ENCODE results near the gene HADH.
A peak's percentile ranks its signal among the peaks of the same experiment; 100 is the strongest.
"Not testable (repeated sequence)": the region's sequence is repeated elsewhere in the genome, so short reads cannot be mapped to it uniquely, and the experiment has no call there.

HADH gene

DNA sequence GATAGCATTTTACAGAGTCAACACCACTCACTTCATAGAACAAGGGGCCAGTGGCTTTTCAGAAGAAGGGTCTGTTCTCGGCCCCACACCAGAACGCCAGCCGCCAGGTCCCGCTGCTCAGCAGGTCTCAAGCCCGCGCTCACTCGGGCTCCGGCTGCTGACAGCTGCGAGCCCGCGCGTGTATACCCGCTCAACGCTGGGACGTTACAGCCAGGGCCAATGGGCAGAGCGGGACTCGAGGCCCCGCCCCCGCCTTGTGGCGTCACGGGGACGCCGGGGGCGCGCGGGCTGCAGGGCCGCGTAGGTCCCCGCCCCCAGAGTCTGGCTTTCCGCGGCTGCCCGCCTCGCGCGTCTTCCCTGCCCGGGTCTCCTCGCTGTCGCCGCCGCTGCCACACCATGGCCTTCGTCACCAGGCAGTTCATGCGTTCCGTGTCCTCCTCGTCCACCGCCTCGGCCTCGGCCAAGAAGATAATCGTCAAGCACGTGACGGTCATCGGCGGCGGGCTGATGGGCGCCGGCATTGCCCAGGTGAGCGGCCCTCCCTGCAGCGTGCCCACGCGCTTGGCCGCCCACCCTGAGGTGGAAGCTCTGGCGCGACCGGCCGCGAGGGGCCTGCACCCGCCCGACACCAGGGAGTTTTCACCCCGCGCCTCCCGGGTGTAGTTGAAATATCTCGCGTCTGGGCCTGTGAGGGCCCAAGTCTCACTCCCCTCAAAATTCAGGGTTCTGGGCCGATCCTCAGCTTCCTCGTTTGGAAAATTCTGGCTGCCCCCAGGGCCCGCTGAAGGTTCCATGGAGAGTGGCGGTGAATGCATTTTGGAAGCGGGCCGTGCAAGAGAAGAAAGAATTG is at the start of gene HADH:
TSS of gene HADH (plus strand) at position 353 of the 850 bp plus-strand sequence. CDS start at position 397, 44 bp downstream.
- DNase-seq (ENCODE audit: low spot score): peak; percentile 93

DNA sequence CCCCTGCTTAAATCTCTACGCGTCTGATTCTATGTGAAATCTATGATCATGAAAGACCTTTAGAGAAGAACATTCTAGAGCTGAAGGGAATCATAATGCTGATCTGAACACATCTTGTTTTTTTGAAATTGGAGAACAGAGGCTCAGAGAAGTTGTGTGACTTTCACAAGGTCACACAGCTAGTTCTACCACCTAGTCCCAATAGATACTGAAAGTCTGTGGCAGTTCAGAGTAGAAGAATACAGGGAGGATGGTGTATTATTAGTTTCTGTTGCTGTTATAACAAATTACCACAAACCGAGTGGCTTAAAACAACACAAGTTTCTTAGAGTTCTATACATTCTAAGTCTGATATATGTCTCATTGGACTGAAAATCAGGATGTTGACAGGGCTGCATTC is 43.9 kb upstream of the HADH start:
- DNase-seq (ENCODE audit: low spot score): no peak

DNA sequence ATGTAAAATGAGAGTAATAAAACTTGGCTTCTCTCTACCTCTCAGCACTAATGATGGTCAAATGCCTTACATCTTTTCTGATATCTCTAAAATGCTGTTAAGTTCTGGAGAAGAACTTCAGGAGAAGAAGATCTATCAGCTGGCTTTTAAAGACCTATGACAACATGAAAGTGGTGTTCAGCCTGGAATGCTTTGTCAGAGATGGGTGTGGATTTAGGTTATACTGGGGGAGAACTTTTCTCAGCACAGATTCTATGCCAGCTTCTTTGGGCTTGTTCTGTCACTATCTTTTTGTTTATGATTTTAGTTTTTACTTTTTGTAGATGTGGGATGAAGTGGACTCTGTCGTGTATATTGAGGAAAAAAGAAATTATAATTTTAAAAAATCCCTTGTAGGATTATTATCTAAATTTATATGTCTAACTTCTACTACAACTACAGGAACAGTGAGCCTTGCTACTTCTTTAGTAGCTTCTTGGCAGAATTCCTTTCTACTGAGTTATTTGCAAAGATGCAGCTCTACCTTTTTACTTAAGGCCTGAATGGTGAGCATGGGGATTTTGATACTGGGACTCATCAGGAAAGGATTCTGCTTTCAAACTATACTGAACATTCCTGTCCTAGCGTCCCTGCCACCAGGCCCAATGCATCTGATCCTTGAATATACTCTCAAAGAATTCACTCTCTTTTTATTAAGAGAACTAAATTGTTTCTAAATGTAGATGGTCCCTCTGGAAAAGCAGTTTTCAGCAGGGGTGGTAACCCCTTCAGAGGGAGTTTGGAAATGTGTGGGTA is 38.7 kb upstream of the HADH start:
- DNase-seq (ENCODE audit: low spot score): no peak

DNA sequence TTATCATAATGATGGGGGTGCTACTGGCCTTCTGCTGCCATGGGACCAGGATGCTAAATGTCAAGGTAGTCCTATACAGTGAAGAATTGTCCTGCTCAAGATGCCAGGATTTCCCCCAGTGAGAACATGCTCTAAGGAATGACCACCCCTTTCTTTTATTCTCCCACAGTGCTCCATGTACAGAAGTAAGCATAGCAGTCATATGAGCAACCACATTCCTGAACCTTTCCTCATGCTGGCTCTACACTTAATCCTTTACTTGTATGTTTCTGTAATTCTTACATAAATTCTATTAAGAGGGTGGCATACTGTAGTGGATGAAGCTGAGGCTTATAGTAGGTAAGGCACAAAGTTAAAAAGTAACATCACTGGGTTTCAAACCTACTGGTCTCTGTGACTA is 38.1 kb upstream of the HADH start:
- DNase-seq (ENCODE audit: low spot score): no peak

DNA sequence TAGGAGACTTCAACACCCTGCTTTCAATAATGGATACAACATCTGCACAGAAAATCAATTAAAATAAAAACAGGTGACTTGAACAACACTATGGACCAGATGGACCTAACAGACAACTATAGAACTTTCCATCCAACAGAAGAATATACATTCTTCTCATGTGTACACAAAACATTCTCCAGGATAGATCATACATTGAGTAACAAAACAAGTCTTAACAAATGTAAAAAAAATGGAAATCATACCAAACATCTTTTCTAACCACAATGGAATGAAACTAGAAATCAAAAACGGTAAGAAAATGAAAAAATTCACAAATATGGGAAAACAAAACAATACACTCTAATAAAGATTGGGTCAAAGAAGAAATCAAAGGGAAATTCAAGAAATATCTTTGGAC is 33.7 kb upstream of the HADH start:
- no peak for DNase-seq (ENCODE audit: low spot score)

DNA sequence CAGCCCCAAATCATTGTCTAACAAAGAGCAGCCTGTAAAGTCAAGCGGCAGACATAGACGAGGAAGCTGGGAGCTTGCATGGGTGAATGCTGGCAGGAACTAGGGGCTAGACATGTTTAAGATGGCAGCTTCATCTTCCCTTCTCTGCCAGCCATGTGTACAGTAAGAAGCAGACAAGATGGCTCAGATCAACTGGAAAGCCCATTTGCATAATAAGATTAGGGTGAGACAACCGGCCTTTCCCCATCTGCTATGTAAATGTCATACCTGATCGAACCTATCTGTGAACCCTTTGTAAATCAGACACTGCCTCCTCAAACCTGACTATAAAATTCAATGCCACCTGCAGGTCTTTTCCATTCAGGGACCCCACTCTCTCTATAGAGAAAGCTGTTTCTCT is 22.8 kb upstream of the HADH start:
- no peak for DNase-seq (ENCODE audit: low spot score)

DNA sequence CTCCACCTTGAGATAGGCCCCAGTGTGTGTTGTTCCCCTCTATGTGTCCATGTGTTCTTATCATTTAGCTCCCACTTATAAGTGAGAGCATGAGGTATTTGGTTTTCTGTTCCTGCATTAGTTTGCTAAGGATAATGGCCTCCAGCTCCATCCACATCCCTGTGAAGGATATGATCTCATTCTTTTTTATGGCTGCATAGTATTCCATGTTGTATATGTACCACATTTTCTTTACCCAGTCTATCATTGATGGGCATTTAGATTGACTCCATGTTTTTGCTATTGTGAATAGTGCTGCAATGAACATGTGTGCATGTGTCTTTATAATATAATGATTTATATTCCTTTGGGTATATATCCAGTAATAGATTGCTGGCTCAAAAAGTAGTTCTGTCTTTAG is 22.2 kb upstream of the HADH start:
- not testable (repeated sequence) for DNase-seq (ENCODE audit: low spot score)

DNA sequence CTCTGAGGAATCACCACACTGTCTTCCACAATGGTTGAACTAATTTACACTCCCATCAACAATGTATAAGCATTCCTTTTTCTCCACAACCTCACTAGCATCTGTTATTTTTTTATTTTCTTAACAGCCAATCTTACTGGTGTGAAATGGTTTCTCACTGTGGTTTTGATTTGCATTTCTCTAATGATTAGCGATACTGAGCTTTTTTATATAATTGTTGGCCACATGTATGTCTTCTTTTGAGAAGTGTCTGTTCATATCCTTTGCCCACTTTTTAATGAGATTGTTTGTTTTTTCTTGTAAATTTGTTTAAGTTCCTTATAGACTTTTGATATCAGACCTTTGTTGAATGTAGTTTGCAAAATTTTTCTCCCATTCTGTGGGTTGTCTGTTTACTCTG is 21.8 kb upstream of the HADH start:
- not testable (repeated sequence) for DNase-seq (ENCODE audit: low spot score)

DNA sequence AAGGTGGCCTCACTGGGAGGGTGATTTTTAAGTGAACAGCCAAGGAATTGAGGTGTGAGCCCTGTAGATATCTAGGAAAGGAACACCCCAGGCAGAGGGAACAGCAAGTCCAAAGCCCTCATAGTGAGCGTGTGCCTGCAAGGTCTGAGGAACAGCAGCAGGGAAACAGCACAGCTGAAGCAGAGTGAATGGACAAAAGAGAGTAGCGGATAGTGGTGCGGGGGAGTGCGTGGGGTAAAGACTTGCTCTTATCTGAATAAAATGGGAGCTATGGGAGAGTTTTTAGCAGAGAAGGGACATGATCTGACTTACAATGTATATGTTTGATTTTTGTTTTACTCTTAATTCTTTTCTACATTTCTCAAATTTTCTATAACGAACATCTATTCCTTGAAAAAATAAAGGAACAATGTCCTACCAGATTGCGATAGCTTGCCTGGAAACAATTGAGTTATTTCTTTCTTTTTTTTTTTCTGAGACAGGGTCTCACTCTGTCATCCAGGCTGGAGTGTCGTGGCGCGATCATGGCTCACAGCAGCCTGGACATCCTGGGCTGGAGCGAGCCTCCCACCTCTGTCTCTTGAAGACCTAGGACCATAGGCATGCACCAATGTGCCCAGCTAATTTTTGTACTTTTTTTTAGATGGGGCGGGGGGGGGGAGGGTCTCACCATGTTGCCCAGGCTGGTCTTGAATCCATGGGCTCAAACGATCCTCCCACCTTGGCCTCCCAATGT is 19.5 kb upstream of the HADH start:
- no peak for DNase-seq (ENCODE audit: low spot score)

DNA sequence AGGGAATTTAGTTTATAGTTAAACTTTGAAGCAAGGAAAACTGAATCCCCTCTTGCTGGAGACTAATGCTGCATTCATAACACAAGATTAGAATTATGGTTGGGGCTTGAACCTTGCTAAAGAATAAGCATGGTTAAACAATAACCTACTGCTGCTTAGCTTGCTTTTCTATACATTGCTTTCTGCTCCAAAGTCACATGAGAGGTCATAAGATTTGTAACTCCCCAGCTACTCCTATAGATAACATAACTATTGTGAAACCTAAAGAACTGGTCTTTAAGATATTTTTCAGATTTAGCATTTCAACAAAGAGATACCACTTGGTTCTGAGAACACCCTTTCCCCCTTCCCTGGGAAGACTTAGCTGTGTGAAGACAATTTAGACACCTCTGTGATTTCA is 17.1 kb upstream of the HADH start:
- DNase-seq (ENCODE audit: low spot score): no peak

DNA sequence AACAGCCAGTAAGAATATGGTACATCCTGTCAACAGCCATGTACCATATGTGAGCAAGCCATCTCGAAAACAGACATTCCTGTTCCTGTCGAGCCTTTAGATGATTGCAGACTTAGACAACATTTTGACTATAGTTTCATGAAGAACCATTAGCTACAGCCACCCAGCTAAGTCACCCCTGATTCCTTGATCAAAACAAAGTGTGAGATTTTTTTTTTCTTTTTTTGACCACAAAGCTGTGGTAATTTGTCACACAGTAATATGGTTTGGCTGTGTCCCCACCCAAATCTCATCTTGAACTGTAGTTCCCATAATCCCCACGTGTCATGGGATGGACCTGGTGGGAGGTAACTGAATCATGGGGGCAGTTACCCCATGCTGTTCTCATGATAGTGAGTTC is 15.2 kb upstream of the HADH start:
- DNase-seq (ENCODE audit: low spot score): no peak

DNA sequence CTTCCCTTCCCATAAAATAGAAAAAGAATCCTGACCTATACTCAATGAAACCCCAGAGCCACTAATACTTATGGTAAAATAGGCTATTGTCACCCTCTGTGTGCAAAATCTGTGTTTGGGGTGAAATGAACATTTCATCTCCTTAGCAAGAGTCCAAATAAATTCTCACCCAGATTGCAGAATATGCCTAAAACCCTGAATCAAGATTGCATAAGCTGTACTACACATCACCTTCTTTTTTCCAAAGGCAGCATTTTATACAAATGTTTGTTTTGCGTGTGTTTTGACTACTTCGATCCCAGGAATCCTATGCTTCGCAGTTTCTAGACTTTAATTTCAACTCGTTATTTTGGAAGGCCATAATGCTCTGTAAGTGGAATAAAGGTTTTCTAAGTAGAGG is 12.2 kb upstream of the HADH start:
- DNase-seq (ENCODE audit: low spot score): no peak

DNA sequence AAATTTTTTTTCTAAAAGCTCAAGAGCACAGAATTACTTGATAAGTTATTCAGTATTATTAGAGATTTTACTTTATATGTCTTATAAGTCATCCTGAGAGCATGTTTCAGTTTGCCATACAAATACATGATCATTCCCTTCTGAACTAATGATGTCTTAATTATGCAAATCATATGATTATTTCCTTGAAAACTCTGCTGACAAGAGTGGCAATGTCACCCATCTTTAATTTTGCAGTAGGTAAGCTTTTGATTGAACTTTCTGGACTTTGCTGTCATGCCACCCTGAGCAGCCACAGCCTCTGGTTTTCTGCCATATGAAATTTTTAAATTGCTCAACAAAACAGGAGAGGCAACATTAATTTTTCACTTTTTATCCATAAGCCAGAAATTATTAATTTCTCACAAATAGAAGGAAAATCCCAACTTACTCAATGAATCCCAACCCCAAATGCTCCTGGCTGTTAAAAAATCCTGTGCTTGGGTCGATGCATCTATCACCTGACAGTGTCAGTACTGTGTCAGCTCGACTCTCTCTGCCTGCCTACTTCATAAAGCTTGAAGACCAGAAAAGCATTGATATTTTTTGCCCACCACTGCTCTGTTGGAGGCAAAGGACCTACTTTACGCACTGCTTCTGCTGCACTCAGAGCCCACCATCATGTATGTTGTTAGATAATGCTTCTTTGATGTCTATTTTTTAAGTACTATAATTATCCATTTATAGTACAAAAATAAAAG is 11.6 kb upstream of the HADH start:
- DNase-seq (ENCODE audit: low spot score): no peak

DNA sequence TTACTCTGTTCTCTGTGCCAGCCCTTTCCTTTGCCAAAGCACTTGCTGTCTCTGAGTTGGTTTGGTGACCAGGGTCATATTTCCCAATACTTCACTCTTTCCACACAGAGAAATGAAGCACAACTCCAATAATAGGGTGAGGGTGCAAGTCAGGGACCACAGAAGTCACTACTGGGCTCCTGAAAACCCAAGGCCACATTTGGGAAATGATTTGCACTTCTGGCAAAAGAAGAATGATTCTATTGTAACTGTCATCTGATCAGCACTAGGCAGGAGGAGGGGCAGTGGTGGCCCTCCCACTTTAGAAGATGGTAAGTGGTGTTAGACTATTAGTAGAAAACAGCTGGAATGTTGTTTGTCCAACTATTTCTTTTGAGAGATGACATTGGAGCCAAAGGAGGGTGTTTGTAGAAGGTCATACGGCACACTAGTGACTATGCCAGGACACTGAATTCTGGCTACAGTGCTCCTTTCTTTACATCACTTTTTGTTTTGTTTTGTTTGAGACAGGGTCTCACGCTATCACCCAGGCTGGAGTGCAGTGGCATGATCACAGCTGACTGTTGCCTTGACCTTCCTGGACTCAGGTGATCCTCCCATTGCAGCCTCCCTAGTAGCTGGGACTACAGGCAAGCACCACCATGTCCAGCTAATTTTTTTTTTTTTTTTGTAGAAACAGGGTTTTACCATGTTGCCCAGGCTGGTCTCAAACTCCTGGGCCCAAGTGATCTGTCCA is 10.8 kb upstream of the HADH start:
- DNase-seq (ENCODE audit: low spot score): no peak

DNA sequence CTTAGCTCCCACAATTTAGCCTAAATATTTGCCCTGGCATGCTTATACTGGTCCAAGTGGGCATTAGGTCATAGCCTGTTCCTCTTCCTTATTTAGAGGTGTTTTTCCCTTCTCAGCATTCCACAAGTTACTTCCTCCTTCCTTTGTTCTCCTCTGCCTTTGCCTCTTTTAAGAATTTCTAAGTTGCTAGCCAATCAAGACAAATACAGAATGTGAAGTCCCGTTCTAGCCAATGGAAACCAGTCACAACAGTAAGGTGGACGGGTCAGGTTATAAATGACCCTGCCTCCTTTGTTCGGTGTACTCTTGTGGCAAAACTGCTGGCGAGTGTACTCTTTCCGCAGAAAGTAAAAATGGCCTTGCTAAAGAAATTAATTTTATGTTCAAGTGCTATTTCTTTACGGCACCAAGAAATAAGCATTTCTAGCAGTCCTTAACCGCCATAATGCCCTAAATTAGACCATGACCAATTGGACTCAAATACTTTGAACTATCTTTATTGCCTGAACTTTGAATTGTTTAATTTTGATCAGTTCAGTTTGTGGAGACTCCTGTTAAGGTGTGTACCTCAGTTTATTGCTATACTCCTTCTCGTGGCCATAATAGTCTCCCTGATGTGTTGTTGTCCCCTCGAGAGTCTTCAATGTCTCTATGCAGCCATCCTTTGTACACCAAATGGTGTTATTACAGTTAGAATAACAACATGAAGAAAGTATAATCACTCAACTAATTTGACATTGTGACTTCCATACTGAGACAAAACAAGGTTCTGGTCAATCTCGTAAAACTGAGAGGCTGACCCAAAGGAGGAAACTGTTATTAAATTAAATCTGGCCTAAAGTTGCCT is 1.6 kb upstream of the HADH start:
- DNase-seq (ENCODE audit: low spot score): no peak

DNA sequence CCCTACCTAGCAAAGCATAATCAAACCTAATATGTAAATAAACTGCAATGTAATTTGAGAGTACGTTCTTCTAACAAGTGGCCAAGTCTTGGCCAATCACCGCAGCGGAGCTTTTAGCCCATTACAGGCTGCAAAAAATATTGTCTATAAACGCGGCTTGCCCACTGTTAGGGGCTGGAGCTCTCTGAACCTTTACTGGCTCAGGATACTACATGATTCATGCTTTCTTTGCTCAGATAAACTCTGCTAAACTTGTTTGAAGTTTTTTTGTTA is 990 bp upstream of the HADH start:
- DNase-seq (ENCODE audit: low spot score): no peak

DNA sequence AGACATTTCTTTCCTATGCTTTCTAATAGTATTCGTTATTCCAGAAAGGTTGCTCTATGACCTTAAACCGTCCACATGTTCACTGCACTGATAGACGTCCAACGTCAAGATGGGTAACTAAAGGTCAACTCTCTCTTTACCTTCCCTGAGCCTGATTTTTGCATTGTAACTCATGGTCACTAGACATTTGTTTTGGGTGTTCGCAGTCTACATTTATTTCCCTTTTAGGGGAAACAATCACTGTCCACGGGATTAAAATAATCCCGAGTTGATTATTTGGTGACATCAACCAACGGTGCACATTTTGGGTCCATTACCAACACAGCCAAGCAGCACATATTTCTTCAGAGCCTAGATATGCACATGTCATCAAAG is 540 bp upstream of the HADH start:
- no peak for DNase-seq (ENCODE audit: low spot score)

DNA sequence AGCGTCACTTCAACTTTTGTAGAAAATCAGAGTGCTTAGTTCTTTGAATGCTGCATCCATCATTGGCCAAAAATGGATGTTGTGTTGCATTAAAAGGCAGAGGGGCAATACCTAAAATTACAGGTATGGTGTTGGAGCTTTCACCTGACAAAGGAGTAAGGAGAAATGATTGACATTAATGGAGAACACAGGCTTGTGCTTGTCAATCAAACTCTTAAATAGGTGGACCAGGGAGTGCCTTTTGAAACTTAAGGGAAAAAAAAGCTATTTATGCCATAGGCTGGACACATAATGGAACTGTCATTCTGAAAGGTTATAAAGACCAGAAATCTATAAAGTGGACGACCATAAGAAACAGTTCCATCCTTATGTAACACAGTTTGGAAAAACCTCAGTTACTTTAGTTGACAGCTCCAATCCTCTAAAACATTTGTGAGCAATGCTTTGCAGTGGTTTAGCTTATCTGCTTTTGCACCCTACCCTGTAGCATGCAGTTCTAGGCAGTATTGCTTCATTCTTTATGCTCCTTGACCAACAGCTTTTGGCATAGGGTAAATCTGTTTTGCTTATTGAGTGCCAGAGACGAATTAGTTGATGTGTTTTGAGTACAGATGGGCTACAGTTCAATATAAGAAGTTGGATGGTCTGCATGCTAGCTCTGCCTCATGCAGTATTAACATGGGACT is 2.4 kb downstream of the HADH start:
- no peak for DNase-seq (ENCODE audit: low spot score)

DNA sequence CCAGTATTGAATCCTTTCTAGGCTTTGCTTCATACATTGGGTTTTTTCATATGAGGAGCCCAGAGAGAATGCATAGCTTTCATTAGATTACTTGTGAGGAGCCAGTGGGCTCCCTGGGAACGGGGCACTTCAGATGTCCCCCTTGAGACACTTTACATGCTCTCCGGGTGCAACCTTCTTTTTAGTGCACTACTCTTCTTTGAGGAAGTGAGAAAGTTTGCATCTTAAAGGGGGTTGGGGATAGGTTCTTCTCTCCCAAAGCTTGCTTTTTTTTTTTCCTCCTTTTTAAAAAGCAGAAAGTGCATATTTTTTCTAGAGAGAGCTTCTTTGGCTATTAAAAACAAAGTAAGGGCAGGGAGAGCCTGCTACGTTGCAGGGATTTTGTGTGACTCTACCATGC is 4.3 kb downstream of the HADH start:
- no peak for DNase-seq (ENCODE audit: low spot score)

DNA sequence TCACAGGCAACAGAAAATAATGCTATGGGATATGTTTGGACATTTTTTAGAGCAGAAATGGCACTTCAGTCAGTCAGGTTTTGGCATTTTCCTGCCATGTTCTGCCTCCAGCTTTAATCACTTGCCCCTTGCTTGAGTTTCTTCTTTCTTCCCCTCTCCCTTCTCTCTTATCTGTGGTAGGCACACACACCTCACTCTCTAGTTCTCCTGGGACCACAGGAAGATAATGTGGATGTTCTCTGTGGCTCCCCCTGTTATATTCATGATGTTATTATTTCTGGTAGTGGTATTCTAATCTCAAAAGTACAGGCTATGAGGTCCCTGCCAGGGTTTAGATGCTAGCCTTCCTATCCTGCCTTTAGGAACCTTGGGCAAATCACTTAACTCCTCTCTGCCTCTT is 5.2 kb downstream of the HADH start:
- no peak for DNase-seq (ENCODE audit: low spot score)
